IMR-90 (cell line): ENCODE measurements around the gene NAP1L5. TPM values are rescaled to one million over a fixed set of nuclear protein-coding genes. Genes with fewer than 3 reads are reported as not detected.

ENCODE experiments used
- ATAC-seq: fragments of 200-7000 bp; cut with Tn5 transposase; 2 replicates; pipeline ENCODE4 v1.9.1; 2020; ENCODE audit warnings: low read depth, mild to moderate bottlenecking, moderate library complexity
- BruUV-seq: library from RNA; stranded (reverse); fragments of 400-500 nt; replicated peaks from 2 replicates; lab custom pipeline; 2021; lab: Mats Ljungman, UMichigan
- CTCF ChIA-PET: fragments of 300-600 bp; formaldehyde crosslinking; extraction: SDS; loops from one replicate; lab custom pipeline; 2021; ENCODE audit warnings: antibody characterized with exemption; lab: Yijun Ruan, JAX
- POLR2A ChIA-PET: fragments of 300-600 bp; sonication (Branson Sonifier 250); formaldehyde crosslinking; loops from one replicate; lab custom pipeline; 2022; ENCODE audit warnings: antibody characterized with exemption; ENCODE audit not compliant: unreplicated experiment; lab: Charles Lee
- DNase-seq: peaks from one replicate; pipeline ENCODE4 v3.0.0; 2013
- H2AFZ ChIP-seq: replicated peaks from 2 replicates; pipeline ENCODE3; 2013; ENCODE audit warnings: low read length, mild to moderate bottlenecking; ENCODE audit not compliant: poor library complexity
- H2AK5ac ChIP-seq: 2 replicates; pipeline ENCODE4 v1.6.1; 2013; ENCODE audit warnings: low read depth, low read length, inconsistent platforms
- H2AK9ac ChIP-seq: replicated peaks from 2 replicates; pipeline ENCODE3; 2013; ENCODE audit warnings: mild to moderate bottlenecking, low read depth, low read length, moderate library complexity; ENCODE audit not compliant: poor library complexity
- H2BK120ac ChIP-seq: 2 replicates; pipeline ENCODE4 v1.6.1; 2013; ENCODE audit warnings: low read depth, low read length, inconsistent platforms
- H2BK15ac ChIP-seq: 3 replicates; pipeline ENCODE4 v1.6.1; 2013; ENCODE audit warnings: low read depth, low read length, inconsistent platforms
- H2BK20ac ChIP-seq: 2 replicates; pipeline ENCODE4 v1.6.1; 2013; ENCODE audit warnings: low read depth, mild to moderate bottlenecking, inconsistent platforms, low read length, moderate library complexity
- H2BK5ac ChIP-seq: 2 replicates; pipeline ENCODE4 v1.6.1; 2013; ENCODE audit warnings: mild to moderate bottlenecking, low read depth, low read length, inconsistent platforms; ENCODE audit not compliant: poor library complexity, severe bottlenecking
- H3K14ac ChIP-seq: replicated peaks from 2 replicates; pipeline ENCODE4 v1.6.1; 2013; ENCODE audit warnings: low read depth, low read length, inconsistent platforms
- H3K18ac ChIP-seq: 2 replicates; pipeline ENCODE4 v1.6.1; 2013; ENCODE audit warnings: low read depth, low read length, control low read depth
- H3K23ac ChIP-seq: 2 replicates; pipeline ENCODE4 v1.6.1; 2013; ENCODE audit warnings: low read depth, low read length, inconsistent platforms
- H3K27ac ChIP-seq: 2 replicates; pipeline ENCODE4 v1.5.1; 2013; ENCODE audit warnings: mild to moderate bottlenecking, control low read depth, low read length; ENCODE audit not compliant: insufficient read depth
- H3K27me3 ChIP-seq: 2 replicates; pipeline ENCODE4 v1.6.1; 2013; ENCODE audit warnings: low read length; ENCODE audit not compliant: control insufficient read depth, insufficient read depth
- H3K36me3 ChIP-seq: 2 replicates; pipeline ENCODE4 v1.6.1; 2013; ENCODE audit warnings: low read length, mixed read lengths; ENCODE audit not compliant: control insufficient read depth, insufficient read depth
- H3K4ac ChIP-seq: 2 replicates; pipeline ENCODE4 v1.6.1; 2013; ENCODE audit warnings: low read depth, low read length, inconsistent platforms
- H3K4me1 ChIP-seq: 2 replicates; pipeline ENCODE4 v1.6.1; 2013; ENCODE audit warnings: low read length, mixed read lengths; ENCODE audit not compliant: control insufficient read depth, insufficient read depth
- H3K4me2 ChIP-seq: 2 replicates; pipeline ENCODE4 v1.6.1; 2013; ENCODE audit warnings: low read depth, mild to moderate bottlenecking, control low read depth, low read length, moderate library complexity
- H3K4me3 ChIP-seq: 2 replicates; pipeline ENCODE4 v1.5.1; 2013; ENCODE audit warnings: low read depth, mild to moderate bottlenecking, control low read depth, low read length, moderate library complexity; ENCODE audit not compliant: insufficient read depth
- H3K56ac ChIP-seq: 2 replicates; pipeline ENCODE4 v1.6.1; 2013; ENCODE audit warnings: low read length, inconsistent platforms; ENCODE audit not compliant: insufficient read depth; ENCODE audit errors: extremely low read depth
- H3K79me1 ChIP-seq, 2 experiments: 2 replicates each; pipeline ENCODE4 v1.6.1; 2013; ENCODE audit warnings: low read length in 2 of 2, inconsistent platforms in 1 of 2, low read depth in 1 of 2
- H3K9ac ChIP-seq: 2 replicates; pipeline ENCODE4 v1.6.1; 2013; ENCODE audit warnings: low read depth, low read length, control low read depth
- H3K9me1 ChIP-seq: 2 replicates; pipeline ENCODE4 v1.6.1; 2013; ENCODE audit warnings: low read length, inconsistent platforms; ENCODE audit not compliant: insufficient read depth
- H3K9me3 ChIP-seq: 2 replicates; pipeline ENCODE4 v1.6.1; 2013; ENCODE audit warnings: low read length; ENCODE audit not compliant: control insufficient read depth, insufficient read depth
- H4K20me1 ChIP-seq: 2 replicates; pipeline ENCODE4 v1.6.1; 2013; ENCODE audit warnings: low read length, inconsistent platforms; ENCODE audit not compliant: insufficient read depth
- H4K5ac ChIP-seq: 2 replicates; pipeline ENCODE4 v1.6.1; 2013; ENCODE audit warnings: mild to moderate bottlenecking, low read depth, low read length, control low read depth
- H4K8ac ChIP-seq, 2 experiments: 2 replicates each; pipeline ENCODE4 v1.6.1; 2013; ENCODE audit warnings: low read depth in 2 of 2, low read length in 2 of 2, control low read depth in 1 of 2, inconsistent platforms in 1 of 2
- H4K91ac ChIP-seq: 2 replicates; pipeline ENCODE4 v1.6.1; 2013; ENCODE audit warnings: low read depth, low read length, inconsistent platforms; ENCODE audit not compliant: insufficient read depth
- BHLHE40 ChIP-seq: fragments of 150-350 bp; IDR thresholded peaks from 2 replicates; pipeline ENCODE4 v1.6.1; 2016; ENCODE audit warnings: mild to moderate bottlenecking, low read depth, low read length
- MAFK ChIP-seq: IDR thresholded peaks from 2 replicates; pipeline ENCODE4 v1.6.1; 2012; ENCODE audit warnings: low read depth, low read length, improper control_type of control experiment
- MAZ ChIP-seq: IDR thresholded peaks from 2 replicates; pipeline ENCODE4 v1.6.1; 2012; ENCODE audit warnings: low read depth, mild to moderate bottlenecking, low read length, improper control_type of control experiment, moderate library complexity, borderline replicate concordance
- MXI1 ChIP-seq: IDR thresholded peaks from 2 replicates; pipeline ENCODE4 v1.6.1; 2012; ENCODE audit warnings: low read depth, mild to moderate bottlenecking, low read length, moderate library complexity, borderline replicate concordance
- RFX5 ChIP-seq: IDR thresholded peaks from 2 replicates; pipeline ENCODE4 v1.8.0; 2012; ENCODE audit warnings: low read depth, mild to moderate bottlenecking, low read length, moderate library complexity
- WGBS, 2 experiments: methylation state at CpG; one replicate each; pipeline versions ENCODE4 v1.1.5 to v1.1.7; 2013; ENCODE audit warnings: missing lambda C conversion rate in 2 of 2; ENCODE audit not compliant: insufficient read length in 1 of 2; ENCODE audit errors: extremely low coverage in 2 of 2; 5-methylcytosine and 5-hydroxymethylcytosine counted together
- dilution Hi-C: fragments of 300-500 bp; cut with HindIII; formaldehyde crosslinking; loops from one replicate; pipeline ENCODE4 v1.14.3; 2018; ENCODE audit warnings: low sequenced_read_pairs; ENCODE audit not compliant: unreplicated experiment
- in situ Hi-C: fragments of 300-500 bp; cut with MboI; formaldehyde crosslinking; loops from 3 replicates; pipeline ENCODE4 v1.14.3; 2019; ENCODE audit warnings: low sequenced_read_pairs, inconsistent platforms, mixed read lengths
- intact Hi-C: fragments of 100-400 bp; cut with micrococcal nuclease; formaldehyde crosslinking; loops from 2 replicates; pipeline ENCODE4 v1.10.0; 2022
- polyA plus RNA-seq, 3 experiments: library from polyadenylated mRNA; depleted of rRNA; stranded (reverse); fragments of >200 nt; gene quantifications; 2 replicates each; pipeline ENCODE4 v1.2.3, GENCODE V29; 2012; ENCODE audit warnings: low replicate concordance in 1 of 3
- total RNA-seq: library from RNA; depleted of rRNA; stranded (reverse); fragments of >200 nt; gene quantifications from 2 replicates; pipeline ENCODE4 v1.2.3, GENCODE V29; 2012
- TF ChIP-seq, protein P1 (sequence below): fragments of 150-350 bp; IDR thresholded peaks from 2 replicates; pipeline ENCODE4 v1.6.1; 2016; ENCODE audit warnings: low read depth, mild to moderate bottlenecking, low read length, moderate library complexity, borderline replicate concordance

Gene NAP1L5
- total and polyA plus RNA-seq, 2 of the 4 experiments (the other 2 are of a cell fraction): 3.9 to 5.3 TPM

DNA sequence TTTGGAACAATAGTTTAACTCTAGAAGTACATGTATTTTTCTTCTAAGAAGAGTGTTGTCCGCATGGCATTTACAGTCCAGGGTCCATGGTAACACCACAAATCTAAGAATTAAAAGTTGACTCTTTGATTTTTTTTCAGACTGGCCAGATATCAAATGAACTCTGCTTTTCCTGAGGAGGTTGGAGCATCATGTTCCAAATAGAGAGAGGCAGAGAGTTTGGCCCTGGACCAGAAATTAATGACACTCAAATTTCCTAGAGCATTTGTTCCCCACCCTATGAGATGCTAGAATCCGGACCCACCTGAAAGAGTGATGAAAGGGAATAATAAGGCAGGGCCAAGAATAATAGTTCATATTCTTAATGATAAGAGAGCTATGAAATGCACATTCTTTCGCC, 47.0 kb upstream of the NAP1L5 start:
- CTCF ChIA-PET: no interaction called here
- Histone ChIP-seq H3K79me1 (no peaks in the 10 kb centered on the region; a peak in 1 of 4 replicates), H3K27ac (no peak overlapping the region)

More for the DNA sequence above, 47.0 kb upstream of the NAP1L5 start:
- Histone ChIP-seq H4K5ac (no peak overlapping the region), H4K91ac (no peak overlapping the region), H3K27me3 (no peaks in the 10 kb centered on the region), H3K4me1 (peaks cover 5% of the 10 kb centered on the region), H2AFZ (no peak overlapping the region), H3K4me2 (no peak overlapping the region), H3K23ac (no peak overlapping the region), H2AK5ac (no peak overlapping the region), H4K8ac (no peak overlapping the region), H3K56ac (no peak overlapping the region), H3K9me3 (no peaks in the 10 kb centered on the region), H2BK20ac (peak overlapping the region; percentile 18; the same call in 1 of the 2 replicates), H3K4ac (no peak overlapping the region), H2BK120ac (no peak overlapping the region), H2BK5ac (no peak overlapping the region), H3K18ac (no peak overlapping the region; the same call in 1 of the 2 replicates), H3K9ac (no peak overlapping the region), H3K9me1 (peaks cover 9% of the 10 kb centered on the region), H3K14ac (no peak overlapping the region), H3K4me3 (no peak overlapping the region), H4K20me1 (no peaks in the 10 kb centered on the region), H2BK15ac (no peak overlapping the region), H3K36me3 (peaks cover 23% of the 10 kb centered on the region), H2AK9ac (no peak overlapping the region)
- DNase-seq: no peak
- no CpG with 5 or more reads among the region's 3 CpGs for WGBS, 2 experiments
- dilution Hi-C loops: no loop called here
- in situ Hi-C loops: no loop called here
- TF ChIP-seq MAFK: no peak
- no peak for TF ChIP-seq MAZ
- no peak for TF ChIP-seq BHLHE40
- TF ChIP-seq RFX5: no peak
- TF ChIP-seq, protein P1, sequence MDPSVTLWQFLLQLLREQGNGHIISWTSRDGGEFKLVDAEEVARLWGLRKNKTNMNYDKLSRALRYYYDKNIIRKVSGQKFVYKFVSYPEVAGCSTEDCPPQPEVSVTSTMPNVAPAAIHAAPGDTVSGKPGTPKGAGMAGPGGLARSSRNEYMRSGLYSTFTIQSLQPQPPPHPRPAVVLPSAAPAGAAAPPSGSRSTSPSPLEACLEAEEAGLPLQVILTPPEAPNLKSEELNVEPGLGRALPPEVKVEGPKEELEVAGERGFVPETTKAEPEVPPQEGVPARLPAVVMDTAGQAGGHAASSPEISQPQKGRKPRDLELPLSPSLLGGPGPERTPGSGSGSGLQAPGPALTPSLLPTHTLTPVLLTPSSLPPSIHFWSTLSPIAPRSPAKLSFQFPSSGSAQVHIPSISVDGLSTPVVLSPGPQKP: no peak
- no peak for TF ChIP-seq MXI1
- BruUV-seq: no TSS peak
- intact Hi-C loops: no loop called here
- ATAC-seq: no peak
- POLR2A ChIA-PET: interaction anchor here (0.5 kb wide), 1 partner anchor 19 kb away, joined by 6 read pairs; no protein-coding TSS in a partner anchor
